Activated CD8-positive, alpha-beta memory T cell treated with anti-CD3 and anti-CD28 coated beads, Interleukin-2, amount 50 U/mL, for 1 hour (primary cell): Measurements from ENCODE around the gene ST8SIA1.

Experiments used
- DNase-seq: peaks from one replicate; pipeline ENCODE4 v3.0.0-alpha.2; 2020; ENCODE audit errors: extremely low read depth

Gene ST8SIA1

DNA sequence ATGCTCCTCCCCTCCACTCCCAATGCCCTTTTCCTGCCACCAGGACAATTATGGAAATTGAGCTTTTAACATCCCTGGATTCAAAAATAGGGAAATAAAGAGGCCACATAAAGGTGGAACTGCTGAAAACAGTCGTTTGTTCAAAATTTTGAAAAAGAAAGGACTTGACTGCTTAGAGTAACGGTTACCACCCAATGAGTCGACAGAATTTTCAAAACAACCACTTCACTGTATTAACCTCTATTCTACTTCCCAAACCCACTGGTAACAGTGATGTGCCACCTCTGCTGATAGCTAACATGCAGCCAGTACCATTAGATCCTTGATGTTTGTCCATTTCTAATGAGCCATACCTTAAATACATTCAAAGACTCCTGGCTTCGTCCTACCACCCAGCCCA lies 4.9 kb downstream of the ST8SIA1 start:
- DNase-seq: no peak

DNA sequence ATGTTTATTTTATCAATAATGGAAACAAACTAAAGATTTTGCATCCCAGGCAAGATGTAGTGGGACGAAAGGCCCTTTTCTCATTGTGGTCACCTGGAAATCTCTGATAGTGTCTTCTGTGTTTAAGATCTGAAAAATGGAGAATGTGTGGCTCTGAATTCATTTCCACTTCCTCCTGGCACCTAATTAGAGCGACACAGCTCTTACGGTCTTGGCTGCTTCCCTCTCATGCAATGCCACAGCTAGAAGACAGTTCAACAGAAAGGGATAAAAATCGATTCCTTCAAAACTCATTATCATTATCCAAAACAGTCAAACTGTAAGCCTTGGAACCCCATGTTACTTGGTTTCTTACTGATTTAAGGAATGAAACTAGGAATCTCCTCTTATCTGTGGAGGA lies 9.3 kb downstream of the ST8SIA1 start:
- no peak for DNase-seq

DNA sequence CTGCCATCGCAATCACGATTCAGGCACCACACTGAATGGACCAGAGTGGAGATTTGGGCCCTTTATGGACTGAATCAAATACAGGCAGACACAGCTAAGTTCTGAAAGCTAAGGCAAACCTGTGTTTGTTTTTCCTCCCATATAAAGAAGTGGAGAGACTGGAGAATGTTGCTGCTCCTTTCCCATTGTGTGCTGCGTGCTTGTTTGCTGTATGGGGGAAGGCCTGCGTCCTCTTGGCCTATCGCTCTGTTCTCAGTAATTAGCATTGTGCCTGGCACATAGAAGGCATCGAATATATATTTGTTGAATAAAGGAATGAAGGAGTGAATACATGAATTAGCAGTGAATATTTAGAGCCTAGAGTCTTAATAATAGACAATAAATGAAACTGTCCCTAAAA lies 12.4 kb downstream of the ST8SIA1 start:
- no peak for DNase-seq

DNA sequence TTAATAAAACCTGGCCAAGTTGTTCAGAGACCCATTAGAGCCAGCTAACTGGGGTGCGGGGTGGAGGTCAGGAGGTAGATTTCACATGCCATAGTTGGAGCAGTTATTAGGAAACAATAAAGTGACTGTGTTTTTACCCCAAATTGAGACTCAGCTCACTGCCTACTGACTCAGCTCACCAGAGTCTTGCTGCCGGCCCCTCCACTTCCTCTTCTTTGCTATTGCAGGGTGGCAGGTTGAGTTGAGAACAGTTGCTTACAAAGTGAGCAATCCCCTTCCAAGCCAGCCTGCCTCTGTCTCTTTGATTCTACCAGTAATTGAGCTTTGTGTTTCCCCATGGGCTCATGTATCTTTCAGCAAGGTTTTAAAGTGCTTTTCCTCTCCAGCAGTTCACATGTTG lies 12.9 kb downstream of the ST8SIA1 start:
- no peak for DNase-seq

DNA sequence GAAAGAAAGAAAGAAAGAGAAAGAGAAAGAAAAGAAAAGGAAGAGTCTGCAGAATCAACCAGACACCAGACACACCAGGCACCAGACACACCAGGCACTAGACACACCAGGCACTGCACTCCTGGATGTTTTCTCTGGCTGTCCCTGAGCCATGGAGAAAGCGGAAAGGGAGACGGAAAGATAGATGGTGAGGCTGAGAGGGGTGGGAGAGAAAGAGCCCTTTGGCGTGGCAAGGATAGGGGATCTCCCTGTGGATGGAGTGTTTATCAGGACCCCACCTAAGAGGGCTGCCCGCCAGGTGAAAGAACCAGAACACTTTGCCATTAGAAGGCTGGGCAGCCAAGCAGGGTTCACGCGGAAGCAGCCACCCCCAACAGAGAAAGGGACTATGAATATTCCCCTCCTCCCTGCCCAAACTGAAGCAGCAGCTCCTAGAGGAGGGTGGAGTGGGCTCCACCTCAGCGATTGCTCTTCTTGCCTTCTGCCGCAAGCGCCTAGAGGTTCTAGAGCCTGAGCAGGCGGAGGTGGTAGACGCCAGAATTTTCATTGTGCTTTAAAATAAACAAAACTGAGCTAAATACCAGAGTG lies 13.4 kb downstream of the ST8SIA1 start:
- DNase-seq: no peak

DNA sequence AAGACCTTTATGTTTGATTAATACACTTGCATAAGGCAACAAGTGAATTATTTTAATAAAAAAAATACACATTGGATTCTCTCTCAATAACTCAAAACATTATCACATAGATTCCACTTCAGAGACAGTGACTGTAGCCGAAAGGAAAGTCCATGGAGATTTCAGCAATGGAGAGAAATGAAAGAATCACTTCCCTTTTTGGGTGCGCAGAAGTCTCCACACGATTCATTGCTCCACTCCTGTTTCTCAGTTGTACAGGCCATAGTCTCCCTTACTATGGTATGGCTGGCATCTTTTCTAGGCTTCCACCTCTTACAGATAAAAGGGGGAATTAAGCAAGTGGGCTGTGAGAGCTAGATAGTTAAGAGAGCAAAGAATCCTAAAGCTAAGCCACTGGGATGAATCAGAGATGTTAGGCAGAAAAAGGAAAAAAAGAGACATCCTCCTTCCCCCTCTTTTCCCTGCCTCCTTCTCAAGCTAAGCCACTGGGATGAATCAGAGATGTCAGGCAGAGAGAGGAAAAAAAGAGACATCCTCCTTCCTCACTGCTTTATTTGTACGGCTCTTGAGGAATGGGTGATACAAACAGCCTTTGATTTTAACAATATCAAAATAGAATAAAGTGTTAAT lies 16.3 kb downstream of the ST8SIA1 start:
- DNase-seq: no peak

DNA sequence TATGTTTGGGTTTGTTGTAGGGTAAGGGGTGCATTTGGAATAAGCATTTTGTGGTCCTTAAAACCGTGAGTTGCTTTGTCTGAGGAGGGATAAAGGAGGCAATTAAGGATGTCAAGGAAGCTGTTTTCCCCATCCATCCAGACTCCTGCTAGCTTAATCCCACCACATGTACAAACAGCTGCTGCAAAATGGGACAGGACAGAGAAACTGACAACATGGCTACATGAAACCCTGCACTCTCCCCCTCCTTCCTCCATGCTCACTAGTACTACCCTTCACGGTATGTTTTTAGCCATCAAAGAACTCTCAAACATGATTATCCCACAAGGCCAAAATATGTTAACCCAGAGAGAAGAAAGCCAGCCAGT lies 20.6 kb downstream of the ST8SIA1 start:
- no peak for DNase-seq

DNA sequence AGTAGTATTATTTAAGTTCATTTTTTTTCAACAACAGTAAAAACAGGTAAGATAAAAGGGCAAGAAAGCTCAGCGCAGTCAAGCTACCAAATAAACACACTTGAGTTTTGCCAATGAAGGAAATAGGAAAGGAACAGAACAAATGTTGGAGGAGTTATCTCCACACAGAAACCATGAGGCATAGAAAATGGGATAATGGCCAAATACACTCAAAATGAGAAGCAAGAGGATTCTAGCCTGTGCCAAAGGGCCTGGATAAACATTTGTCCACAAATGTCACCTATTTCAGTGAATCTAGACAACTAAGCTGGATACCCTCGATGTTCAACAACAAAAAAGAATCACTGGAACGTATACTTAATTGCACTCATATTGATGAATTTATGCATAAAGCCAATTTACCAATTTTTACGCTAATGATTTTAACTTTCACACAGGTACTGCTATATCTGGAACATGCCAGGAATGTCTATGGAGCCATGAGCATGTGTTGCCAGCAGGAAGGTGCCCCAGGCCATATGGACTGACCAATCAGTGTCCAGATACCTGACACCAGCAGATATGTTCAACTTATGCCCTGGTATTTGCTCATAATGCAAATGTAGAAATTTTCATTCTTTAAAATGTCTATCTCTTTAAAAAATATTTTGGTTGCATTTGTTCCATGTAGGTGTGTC lies 21.1 kb downstream of the ST8SIA1 start:
- DNase-seq: no peak

DNA sequence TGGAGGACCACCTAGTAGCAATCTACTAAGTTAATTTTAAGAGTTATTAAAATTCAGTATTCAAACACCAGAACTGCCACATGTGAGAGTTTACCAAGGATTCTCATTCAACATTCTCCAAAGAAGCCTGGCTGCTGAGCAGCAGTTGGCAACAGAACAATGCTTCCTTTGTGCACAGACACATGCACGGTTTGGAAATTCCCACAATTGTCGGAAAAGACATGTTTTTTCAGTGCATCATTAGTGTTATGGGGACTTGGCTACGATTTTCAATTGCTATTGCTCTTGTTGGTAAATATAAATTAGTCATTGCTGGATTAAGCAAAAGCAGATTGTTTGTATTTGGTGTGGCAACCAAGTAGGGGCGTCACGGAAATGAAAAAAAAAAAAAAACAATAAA lies 22.2 kb downstream of the ST8SIA1 start:
- no peak for DNase-seq

DNA sequence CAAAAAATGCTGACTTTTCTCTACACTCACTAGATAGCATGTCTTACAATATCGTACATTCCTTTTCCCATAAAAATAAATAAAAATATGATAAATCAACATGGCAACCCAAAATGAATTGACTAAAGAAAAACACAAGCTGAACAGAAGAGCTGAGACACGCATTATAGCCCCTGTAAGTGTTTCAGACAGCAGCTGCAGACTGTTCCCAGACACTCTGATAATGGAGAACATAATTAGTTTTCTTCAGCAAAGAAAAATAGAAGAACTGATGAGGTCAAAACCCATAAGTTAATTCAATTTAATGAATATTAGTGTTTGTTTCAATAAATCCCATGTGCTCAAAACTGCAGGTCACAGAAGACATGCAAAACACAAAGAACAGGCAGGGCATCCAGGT lies 23.8 kb downstream of the ST8SIA1 start:
- DNase-seq: no peak

DNA sequence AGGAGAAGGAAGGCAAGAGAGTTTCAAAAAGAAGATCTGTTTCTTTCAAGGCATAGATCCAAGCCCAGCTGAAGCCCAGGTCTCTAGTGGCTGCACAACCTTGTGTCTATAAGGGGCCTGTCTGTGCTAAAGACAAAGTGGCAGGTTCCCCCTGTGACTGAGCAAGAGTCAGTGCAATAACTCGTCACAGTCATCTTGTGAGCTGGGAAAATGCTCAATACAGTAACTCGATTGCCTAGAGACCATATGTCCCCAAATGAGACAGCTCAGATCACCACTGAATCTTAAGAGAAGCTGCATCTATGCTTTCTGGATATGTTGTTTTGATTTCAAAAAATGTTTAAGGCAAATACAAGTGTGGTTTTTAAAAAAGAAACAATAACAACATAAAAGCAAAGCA lies 24.2 kb downstream of the ST8SIA1 start:
- no peak for DNase-seq

DNA sequence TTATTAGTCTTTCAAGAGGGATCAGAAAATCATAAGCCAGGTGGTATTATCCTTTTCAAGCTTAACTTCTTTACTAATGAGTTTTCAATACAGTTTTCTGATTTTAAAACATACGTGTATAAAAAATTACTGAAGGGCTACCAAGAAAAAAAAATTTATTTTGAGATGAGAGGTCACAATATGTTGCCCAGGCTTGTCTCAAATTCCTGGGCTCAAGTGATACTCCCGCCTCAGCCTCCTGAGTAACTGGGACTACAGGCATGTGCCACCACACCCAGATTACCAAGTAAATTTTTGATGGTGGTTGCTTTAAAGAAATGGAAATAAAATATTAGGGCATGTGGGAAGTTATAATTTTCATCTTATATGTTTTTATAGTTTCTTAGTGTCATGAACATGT lies 26.7 kb downstream of the ST8SIA1 start:
- no peak for DNase-seq

DNA sequence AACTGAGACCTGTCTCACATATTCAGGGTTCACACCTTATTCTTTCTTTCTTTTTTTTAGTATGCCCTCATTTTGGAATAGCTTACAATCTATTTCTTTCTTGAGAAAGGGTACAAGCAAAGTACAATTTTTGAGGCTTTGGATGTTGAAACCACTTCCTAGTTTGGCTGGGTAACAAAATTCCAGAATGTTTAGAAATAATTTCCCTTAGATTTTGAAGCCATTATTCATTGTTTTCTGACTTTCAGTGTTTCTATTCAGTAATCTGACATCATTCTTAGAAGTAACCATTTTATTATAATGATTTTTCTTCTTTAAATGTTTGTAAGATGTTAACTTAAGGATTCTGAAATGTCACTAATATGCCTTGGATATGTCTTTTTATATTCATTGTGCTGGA lies 28.2 kb downstream of the ST8SIA1 start:
- DNase-seq: no peak

DNA sequence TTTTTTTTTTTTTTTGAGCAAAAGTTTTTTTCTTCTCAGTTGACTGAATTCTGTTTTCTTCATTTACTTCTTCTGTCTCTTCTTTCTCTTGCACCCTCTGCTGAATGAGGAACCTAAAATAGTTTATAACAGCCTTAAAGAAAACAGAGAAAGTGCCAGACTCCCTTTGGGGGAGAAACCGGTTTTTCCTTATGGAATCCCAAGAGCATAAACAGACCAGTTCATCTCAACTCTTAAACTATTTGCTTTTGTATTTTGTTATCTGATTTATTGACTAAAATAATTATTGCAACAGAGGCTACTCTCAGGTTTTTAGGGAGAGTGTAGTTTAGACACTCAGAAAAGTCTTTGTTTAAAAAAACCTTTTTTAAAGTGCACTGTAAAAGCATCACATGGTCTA lies 30.2 kb downstream of the ST8SIA1 start:
- DNase-seq: no peak

DNA sequence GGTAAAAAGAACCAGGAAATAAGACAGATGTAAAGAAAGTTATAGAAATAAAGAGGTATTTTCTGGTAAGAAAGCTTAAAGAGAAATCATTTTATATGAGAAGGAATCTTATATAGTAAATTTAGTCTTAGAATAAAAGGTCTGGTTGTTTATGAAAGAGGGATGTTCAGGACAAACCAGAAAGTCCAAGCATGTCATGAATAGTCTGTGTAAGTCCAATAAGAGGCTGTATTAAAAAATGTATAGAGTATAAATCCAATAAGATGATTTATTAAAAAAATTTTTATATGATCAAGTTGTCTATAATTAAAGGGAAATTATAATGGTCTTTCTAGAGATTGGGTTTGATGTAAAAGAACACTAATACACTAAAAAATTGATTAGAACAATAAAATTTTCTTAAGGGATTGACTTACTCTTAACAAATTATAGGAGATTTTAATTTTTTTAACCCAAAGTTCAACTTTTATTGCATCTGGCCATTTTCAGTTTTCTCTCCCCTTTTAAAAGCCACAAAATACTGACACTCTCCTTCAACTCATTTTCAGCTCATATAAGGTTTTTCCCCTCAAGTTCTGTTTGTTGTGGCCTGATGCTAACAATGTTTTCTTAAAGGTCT lies 35.1 kb downstream of the ST8SIA1 start:
- DNase-seq: no peak

DNA sequence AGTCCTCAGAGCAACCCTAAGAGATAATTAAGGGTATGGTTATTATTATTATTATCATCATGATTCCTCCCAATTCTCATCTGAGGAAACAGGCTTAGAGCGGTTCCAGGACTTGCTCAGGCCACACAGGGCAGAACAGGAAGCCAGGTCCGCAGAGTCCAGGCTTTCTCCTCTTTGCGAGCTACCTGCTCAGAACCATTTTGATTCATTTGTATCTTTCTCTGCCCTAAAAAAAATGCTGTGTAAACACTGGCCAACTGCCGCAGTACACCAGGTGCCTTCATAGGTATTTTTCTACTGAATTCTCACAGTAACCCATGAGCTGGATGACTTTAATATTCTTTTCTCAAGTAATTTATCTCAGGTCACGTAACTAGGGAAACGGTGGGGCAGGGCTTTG lies 45.3 kb downstream of the ST8SIA1 start:
- DNase-seq: no peak

DNA sequence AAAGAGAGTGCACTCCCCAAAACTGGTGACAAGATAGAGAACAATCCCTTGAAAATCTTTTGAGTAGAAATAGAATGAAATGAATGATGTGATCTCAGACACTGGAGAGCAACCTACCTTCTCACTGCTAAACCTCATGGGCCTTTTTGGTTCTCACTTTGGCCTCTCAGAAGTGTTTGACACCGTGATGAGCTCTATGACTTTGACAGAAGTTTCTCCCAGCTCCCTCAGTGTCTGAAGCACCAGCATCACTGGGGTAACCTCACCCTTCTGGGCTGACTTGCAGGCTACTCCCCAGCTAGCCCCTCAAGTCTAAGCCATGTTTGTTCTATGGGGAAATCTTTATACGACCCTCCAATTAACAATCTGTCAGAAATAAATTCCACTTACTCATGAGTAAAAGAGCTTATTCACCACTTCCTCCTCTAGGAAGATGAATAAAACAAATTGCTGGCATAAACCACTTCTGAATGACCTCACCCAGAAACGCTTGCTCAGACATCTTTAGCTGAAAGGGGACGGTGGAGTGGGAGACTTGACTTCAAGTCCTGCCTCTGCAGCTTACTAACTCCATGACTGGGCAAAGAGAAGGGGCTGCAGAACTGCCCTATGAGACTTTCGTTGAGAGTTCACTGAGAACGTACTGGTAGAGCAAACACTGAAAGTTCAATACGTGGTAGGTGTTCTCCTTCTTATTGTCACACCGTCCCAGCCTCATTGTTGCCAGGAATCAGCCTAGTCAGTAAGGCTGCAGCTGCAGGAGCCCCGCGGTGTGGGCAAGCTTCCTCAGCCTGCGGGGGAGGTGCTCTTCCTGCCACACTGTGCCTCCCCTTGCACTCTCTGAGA lies 46.5 kb downstream of the ST8SIA1 start:
- DNase-seq: no peak

DNA sequence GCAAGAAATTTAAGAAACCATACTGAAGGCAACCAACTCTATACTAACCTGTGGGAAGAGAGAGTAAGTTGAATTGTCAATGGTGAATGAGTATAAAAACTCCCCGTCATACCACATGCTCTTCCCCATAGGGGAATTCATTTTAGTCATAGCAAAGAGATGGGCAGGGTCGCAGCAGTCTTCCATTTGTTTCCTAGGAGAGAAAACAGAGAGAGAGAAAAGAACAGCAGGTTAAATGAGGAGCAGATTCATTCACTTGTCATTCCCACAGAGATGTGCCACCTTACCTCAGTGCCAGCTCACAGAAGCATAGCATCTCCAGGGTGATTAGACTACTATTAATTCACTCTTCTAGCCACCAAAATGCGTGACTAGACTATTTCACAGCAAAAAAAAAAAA lies 47.4 kb downstream of the ST8SIA1 start:
- DNase-seq: no peak

DNA sequence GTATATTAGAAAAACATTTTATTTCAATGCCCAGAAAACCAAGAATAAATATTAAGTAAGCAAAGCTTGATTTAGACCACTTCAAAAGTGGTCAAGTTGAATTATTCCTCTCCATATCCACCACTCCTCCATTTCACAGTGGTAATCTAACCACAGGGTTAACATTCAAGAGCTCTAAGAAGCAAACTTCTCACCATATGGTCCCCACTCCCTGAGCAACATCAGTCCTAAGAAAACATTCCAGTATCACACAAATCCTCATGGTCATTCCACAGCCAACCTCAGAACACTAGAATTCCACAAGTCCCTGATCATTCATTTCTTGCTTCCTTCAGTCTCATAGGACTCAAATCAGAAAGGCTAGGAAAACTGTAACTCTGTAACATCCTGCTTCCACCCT lies 47.9 kb downstream of the ST8SIA1 start:
- no peak for DNase-seq

DNA sequence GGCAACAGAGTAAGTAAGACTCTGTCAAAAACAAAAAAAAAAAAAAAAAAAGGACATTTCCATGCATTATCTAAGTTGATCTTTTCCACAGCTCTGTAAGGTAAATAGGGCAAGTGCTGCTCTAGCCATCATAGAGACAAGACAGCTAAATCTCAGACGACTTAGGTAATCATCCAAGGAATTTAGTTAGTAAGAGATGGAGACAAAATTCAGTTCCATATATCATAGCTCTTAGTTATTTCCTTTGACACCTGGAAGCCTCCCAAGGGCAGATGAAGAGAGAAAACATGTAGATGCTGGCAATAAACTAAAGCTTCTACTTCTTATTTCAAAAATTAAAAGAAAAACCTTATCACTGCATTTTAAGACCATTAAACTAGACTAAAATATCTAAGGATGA lies 48.7 kb downstream of the ST8SIA1 start:
- DNase-seq: no peak

DNA sequence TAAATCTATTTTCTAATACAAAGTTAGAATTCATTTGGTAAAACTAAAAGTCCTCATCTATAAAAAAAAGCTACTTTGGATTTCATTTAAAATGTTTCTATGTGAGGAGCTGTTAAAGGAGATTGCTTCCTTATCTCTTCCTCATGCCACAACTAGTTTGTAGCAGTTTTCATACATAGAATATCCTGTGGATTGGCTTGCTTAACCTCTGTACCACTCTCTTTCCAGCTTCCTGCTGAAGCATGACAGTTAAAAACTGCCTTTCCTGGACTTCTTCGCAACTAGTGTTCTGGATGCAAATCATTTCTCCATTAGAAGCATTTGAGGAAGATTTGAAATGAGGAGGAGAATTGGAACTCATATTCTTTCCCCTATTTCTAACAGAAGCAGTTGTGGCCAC lies 49.6 kb downstream of the ST8SIA1 start:
- DNase-seq: no peak

DNA sequence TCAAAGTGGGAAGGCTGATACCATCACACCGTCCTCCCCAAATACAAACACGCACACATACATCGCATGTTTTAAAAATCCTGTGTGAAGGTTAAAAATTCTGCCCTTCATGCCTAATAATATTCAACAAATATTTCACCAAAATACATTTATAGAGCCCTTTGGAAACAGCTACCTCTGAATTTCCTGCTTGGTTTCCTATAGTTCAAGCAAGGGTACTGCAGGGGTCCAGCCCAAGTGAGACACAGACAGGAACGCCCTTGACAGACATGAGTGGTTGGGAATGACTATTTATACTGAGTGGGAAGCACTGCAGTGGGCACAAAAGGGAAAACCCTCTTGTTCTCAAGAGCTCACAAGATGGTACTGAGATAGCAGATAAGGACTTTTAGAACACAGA lies 51.0 kb downstream of the ST8SIA1 start:
- no peak for DNase-seq
